Fibroblast of the conjunctiva (primary cell): Measurements from ENCODE around the gene CNST.

Experiments
- DNase-seq: peaks from one replicate; pipeline ENCODE4 v3.0.0-alpha.2; 2010; ENCODE audit warnings: low read depth

Gene CNST, protein sequence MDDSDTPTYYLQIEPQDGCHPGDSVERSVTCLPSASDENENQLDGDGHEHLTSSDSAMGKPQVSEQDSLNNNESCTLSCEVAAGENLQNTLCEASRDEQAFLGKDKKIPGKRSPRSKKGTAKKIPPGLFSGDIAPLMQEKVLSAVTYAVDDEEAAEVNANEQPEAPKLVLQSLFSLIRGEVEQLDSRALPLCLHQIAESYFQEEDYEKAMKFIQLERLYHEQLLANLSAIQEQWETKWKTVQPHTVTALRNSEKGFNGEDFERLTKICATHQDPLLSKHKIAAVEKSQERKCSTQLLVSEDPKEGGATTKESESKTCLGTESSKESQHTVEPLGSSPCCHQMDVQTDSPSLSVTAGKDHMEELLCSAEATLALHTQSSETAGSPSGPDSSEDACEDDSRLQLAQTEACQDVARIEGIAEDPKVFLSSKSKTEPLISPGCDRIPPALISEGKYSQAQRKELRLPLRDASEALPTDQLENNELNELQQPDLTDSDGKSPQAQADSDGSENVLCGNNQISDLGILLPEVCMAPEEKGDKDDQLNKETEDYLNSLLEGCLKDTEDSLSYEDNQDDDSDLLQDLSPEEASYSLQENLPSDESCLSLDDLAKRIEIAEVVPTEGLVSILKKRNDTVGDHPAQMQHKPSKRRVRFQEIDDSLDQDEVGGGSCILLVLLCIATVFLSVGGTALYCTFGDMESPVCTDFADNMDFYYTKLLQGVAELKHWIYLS

DNA sequence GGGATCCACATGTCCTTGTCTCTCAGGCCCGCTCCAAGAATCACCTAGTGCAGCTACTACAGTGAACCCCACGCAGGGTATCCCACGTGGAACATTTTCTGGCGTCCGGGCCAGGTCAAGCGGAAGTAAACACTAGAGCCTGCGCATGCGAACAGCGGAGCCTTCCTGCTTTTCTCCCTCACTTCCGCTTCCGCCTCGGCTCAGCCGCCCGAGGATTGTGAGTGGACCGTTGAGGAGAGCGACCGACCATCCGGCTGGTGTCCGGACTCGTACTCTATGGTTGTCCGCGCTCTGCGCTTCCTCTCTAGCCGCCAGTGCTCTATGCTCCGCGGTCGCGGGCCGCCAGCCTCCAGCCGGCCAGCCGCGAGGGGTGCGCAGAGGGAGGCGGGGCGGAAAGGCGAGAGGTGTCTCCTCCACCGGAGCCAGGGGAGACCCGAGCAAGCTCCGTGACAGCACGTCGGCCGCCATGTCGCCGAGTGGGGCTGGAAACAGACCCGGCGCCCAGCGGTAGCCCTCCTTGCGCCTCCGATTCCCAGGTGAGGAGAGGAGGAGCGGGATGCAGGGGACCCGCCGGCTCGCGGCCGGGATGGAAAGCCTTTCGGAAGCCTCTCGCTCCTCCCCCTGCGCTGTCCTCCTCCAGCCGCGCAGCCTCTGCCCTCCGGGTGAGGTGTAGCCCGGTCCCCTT, at the start of gene CNST, which contains the start of gene TFB2M:
Gene CNST, plus strand, starts transcription at position 329 of the 685 bp plus-strand sequence. CDS start 25,107 bp downstream, outside the sequence.
Gene TFB2M, minus strand, starts transcription at position 134 of the 685 bp plus-strand sequence. Its CDS starts 123 bp downstream, at position 11.
- DNase-seq, result peak; percentile 97

- DNase-seq, result no peak
Measured at GRCh38 chr1:246517391-246517790, 48.9 kb upstream of the CNST start.

- DNase-seq, result no peak
Measured at GRCh38 chr1:246518456-246519205, 47.6 kb upstream of the CNST start.

GRCh38 chr1:246519514-246519913, 46.7 kb upstream of the CNST start:
- DNase-seq, result no peak

DNA sequence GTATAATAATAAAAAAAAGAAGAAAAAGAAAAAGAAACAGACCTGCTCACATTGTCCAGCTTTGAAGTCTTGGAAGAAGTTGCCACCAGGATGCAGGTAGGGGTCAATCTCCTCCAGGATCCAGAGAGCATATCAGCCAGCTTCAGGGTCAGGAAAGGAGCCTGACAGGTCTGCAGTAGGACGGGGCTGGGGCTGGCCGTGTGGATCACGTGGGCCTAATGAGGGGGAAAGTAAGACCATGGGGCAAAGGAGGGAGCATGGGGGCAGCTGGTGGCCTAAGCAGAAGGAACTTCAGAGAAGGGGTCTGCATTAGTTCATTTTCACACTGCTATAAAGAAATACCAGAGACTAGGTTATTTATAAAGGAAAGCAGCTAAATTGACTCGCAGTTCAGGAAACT, 39.9 kb upstream of the CNST start:
- DNase-seq, result no peak

DNA sequence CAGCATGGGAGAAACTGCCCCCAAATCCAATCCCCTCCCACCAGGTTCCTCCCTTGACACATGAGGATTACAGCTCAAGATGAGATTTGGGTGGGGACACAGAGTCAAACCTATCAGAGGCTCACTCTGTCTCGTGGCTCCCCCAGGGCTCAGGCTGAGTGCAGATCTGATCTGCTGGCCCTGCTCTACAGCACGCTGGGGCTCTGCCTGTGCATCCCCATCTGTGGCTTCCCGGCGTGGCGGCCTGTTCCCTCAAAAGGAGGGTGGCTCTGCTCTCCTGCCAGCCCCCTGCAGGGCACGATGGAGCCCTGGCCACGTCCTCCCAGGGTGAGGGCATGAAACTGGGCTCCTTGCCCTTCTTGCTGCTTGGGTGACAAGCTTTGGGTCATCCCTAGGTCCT, 39.3 kb upstream of the CNST start:
- no peak for DNase-seq

DNA sequence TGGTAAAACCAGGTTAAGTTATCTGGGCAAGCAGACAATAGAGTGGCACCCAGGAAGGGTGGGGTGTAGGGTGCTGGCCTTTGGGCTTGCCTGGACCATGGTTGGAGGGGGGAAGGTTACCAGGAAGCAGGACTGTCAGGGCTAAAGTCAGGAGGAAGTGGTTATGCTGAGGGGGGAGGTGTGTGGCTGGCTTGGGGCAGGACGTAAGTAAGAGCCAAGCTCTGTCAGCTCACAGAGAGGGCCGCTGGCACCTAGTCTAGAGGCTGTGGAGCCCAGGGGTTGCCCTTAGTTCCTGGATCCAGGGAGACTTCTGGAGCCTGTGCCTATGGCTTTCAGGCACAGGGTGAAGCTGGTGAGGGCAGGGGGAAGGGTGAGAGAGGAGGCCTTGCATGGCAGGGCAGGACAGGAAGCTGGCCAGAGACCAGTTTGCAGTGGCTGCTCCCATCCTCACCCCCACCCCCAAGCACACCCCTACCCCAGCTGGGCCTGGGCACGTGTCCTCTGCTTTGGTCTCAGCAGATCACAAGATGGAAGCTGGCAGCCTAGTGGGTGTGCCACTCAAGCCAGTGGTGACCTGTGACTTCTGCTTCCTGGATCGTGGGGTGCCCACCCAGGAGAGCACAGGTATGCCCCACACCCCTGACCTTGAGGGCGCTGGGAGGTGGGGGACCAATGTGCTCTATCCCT, 38.7 kb upstream of the CNST start:
- DNase-seq, result no peak

- no peak for DNase-seq
Measured at GRCh38 chr1:246528933-246529731, 37.1 kb upstream of the CNST start.

GRCh38 chr1:246530482-246530881, 35.8 kb upstream of the CNST start:
- DNase-seq, result no peak

GRCh38 chr1:246532519-246532918, 33.7 kb upstream of the CNST start:
- no peak for DNase-seq

GRCh38 chr1:246533371-246533905, 32.8 kb upstream of the CNST start:
- DNase-seq, result no peak

DNA sequence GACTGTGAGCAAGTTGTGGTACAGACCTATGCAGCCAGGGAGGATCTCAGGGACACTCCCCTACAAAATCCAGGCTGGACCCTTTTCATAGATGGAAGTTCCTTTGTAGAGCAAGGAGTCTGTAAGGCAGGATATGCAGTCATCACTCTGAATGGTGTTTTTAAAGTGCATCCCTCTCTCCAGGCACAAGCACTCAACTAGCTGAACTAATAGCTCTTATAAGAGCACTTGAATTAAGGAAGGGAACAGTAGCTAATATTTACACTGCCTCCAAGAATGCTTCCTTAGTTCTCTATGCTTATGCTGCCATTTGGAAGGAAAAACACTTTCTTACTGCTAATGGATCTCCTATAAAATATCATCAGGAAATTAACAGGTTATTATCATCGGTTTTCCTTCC, 32.1 kb upstream of the CNST start:
- DNase-seq, result no peak

GRCh38 chr1:246537441-246537840, 28.8 kb upstream of the CNST start:
- no peak for DNase-seq

GRCh38 chr1:246537887-246538286, 28.4 kb upstream of the CNST start:
- no peak for DNase-seq

DNA sequence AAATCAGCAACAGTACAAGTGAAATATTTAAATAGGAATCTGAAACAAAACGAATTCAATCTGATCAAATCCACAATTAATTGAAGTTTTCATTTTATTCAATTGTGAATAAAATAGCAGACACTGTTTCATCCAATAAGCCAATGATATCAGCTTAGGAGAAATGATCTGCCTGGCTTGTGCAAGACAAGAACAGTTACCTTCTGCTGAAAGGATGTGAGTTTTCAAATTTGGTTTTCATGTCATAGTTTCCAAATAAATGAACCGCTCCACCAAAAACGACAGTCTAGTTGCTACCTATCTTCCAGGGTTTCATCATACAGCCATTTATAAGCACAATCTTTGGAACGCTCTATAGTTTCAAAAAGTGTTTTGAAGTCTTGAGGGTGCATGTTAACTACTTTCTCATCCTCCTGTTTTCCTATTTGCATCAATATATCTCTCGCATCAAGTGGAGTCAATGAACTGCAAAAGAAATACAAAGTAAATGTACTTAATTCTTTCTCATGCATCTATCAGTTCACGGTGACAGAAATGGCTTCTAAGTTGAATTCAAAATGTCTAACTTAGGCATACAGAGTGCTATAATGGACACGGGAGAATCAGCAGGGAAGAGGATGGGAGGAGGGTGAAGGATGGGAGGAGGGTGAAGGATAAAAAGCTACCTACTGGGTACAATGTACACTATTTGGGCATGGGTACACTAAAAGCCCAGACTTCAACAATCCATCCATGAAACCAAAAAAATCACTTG, 25.3 kb upstream of the CNST start:
- DNase-seq, result no peak

GRCh38 chr1:246544001-246544400, 22.3 kb upstream of the CNST start:
- no peak for DNase-seq

- no peak for DNase-seq
Measured at GRCh38 chr1:246549665-246550064, 16.6 kb upstream of the CNST start.

DNA sequence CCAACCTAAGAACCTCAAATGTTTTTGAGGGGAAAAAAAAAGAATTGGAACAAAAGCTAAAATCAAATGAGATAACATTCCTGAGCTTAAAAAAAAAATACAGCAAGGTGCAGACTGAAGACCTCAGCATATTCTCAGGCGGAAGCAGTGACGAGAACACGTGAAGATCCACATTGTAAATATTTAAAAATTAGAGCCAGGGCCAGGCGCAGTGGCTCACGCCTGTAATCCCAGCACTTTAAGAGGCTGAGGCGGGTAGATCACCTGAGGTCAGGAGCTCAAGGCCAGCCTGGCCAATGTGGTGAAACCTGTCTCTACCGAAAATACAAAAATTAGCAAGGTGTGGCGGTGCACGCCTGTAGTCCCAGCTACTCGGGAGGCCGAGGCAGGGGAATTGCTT, 15.9 kb upstream of the CNST start:
- DNase-seq, result no peak

DNA sequence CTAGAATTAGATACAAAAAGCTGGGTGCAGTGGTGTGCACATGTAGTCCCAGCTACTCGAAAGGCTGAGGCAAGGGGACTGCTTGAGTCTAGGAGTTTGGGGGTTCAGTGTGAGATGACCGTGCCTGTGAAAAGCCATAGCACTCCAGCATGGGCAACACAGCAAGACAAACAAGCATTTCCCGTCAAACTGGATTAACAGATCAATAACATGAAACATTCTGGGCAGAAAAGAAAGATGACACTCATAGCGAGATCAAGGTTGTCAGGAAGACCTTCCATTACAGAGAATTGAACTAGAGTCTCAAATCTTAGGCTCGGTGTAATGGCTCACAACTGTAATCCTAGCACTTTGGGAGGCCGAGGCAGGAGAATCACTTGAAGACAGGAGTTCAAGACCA, 14.1 kb upstream of the CNST start:
- DNase-seq, result no peak

DNA sequence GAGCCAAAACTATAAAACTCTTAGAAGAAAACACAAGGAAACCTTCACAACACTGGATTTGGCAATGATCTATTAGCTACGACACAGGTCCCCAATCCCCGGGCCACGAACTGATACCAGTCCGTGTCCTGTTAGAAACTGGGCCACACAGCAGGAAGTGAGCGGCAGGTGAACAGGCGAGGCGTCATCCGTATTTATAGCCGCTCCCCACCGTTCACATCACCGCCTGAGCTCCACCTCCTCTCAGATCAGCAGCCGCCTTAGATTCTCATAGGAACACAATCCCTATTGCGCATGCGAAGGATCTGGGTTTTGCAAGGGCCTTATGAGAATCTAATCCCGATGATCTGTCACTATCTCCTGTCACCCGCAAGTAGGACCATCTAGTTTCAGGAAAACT, 12.1 kb upstream of the CNST start:
- no peak for DNase-seq
